GM20000 (cell line): Measurements from ENCODE around the gene MYZAP.

Source experiments
- DNase-seq: peaks from one replicate; pipeline ENCODE4 v3.0.0; 2012; ENCODE audit warnings: low spot score
- CTCF ChIP-seq: IDR thresholded peaks from 2 replicates; pipeline ENCODE4 v1.5.1; 2012; ENCODE audit warnings: mild to moderate bottlenecking, control low read depth; ENCODE audit errors: extremely low read depth, missing control alignments

MYZAP gene

GRCh38 chr15:57624730-57625129, 33.0 kb downstream of the MYZAP start:
- TF ChIP-seq CTCF, result no peak
- no peak for DNase-seq

GRCh38 chr15:57625703-57626448, 34.2 kb downstream of the MYZAP start:
- no peak for DNase-seq
- no peak for TF ChIP-seq CTCF

GRCh38 chr15:57626713-57627440, 35.2 kb downstream of the MYZAP start:
- TF ChIP-seq CTCF, result no peak
- DNase-seq, result no peak

- DNase-seq, result no peak
- no peak for TF ChIP-seq CTCF
Observed at GRCh38 chr15:57631386-57632110, 39.8 kb downstream of the MYZAP start.

GRCh38 chr15:57634290-57634689, 42.6 kb downstream of the MYZAP start:
- no peak for DNase-seq
- no peak for TF ChIP-seq CTCF

- DNase-seq, result no peak
- TF ChIP-seq CTCF, result no peak
Observed at GRCh38 chr15:57635300-57635909, 43.7 kb downstream of the MYZAP start.

- no peak for DNase-seq
- TF ChIP-seq CTCF, result no peak
Observed at GRCh38 chr15:57637846-57638245, 46.1 kb downstream of the MYZAP start.
